KMS-11 (cell line): ENCODE measurements around the gene SLC2A8.

Experiments used
- H2AFZ ChIP-seq: fragments of 200-600 bp; sonication (generic); 2 replicates; pipeline ENCODE4 v1.6.1; 2016; ENCODE audit warnings: antibody characterized with exemption, mixed run types, low read depth
- H3K27ac ChIP-seq: fragments of 200-600 bp; sonication (generic); 2 replicates; pipeline ENCODE4 v1.6.1; 2016; ENCODE audit warnings: mild to moderate bottlenecking, mixed run types
- H3K27me3 ChIP-seq: fragments of 200-600 bp; sonication (generic); 2 replicates; pipeline ENCODE4 v1.6.1; 2017; ENCODE audit warnings: mild to moderate bottlenecking, low read depth, mixed run types, moderate library complexity; ENCODE audit not compliant: insufficient read depth
- H3K36me3 ChIP-seq: fragments of 200-600 bp; sonication (generic); 2 replicates; pipeline ENCODE4 v1.6.1; 2017; ENCODE audit warnings: mild to moderate bottlenecking, mixed run types; ENCODE audit not compliant: insufficient read depth
- H3K4me1 ChIP-seq: fragments of 200-600 bp; sonication (generic); 2 replicates; pipeline ENCODE4 v1.6.1; 2016; ENCODE audit warnings: mild to moderate bottlenecking, low read depth, mixed run types; ENCODE audit not compliant: poor library complexity, severe bottlenecking
- H3K4me2 ChIP-seq: fragments of 200-600 bp; sonication (generic); 2 replicates; pipeline ENCODE4 v1.7.0; 2016; ENCODE audit warnings: mild to moderate bottlenecking, mixed run types
- H3K4me3 ChIP-seq: fragments of 200-600 bp; sonication (generic); IDR thresholded peaks from 2 replicates; pipeline ENCODE4 v1.6.1; 2017; ENCODE audit warnings: low read depth, low read length, mixed read lengths; ENCODE audit not compliant: insufficient read depth
- H3K79me2 ChIP-seq: fragments of 200-600 bp; sonication (generic); 2 replicates; pipeline ENCODE4 v1.6.1; 2016; ENCODE audit warnings: low read depth, mixed run types; ENCODE audit not compliant: insufficient read depth
- H3K9ac ChIP-seq: fragments of 200-600 bp; sonication (generic); 2 replicates; pipeline ENCODE4 v1.6.1; 2016; ENCODE audit warnings: mild to moderate bottlenecking, mixed run types
- H4K20me1 ChIP-seq: fragments of 200-600 bp; sonication (generic); 2 replicates; pipeline ENCODE4 v1.6.1; 2016; ENCODE audit warnings: mild to moderate bottlenecking, mixed run types; ENCODE audit not compliant: insufficient read depth
- TF ChIP-seq, protein P1 (sequence below): fragments of 200-600 bp; sonication (generic); conservative IDR thresholded peaks from 2 replicates; pipeline ENCODE4 v1.6.1; 2017; ENCODE audit warnings: low read depth, mild to moderate bottlenecking, antibody characterized with exemption, low read length, moderate library complexity, mixed read lengths

SLC2A8 gene

DNA sequence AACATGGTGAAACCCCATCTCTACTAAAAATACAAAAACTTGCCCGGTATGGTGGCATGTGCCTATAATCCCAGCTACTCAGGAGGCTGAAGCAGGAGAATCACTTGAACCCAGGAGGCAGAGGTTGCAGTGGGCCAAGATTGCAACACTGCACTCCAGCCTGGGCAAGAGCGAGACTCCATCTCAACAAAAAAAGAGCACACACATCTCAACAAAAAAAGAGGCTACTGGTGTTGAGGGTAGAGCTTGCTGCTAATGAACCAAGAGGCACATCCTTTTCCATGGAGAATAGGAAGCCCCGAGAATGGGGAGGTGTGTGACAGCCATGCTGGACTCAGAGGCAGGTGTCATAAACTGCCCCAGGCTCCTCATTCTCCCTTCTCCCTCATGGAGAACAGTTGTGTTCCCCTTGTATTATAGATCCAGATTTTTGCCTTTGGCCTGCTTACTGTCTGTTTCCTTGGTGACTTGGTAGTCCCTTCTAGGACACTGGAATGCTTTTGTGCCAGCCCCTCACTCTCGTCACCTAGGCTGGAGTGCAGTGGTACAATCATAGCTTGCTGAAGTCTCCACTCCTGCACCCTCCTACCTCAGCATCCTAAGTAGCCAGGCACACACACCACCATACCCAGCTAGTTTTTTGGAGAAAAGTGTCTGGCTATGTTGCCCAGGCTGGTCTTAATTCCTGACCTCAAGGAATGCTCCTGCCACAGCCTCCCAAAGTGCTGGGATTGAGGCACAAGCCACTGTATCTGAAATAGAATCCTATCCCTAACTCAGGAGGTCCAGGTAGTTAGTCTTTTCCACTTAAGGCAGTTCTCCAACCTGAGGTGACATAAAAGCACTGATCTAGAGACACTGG, 49.1 kb downstream of the SLC2A8 start:
- no peak overlapping the region for H3K4me2 ChIP-seq
- H3K4me3 ChIP-seq: no peak overlapping the region
- peaks cover 41% of the 10 kb centered on the region; the same call in 1 of the 2 replicates for H3K36me3 ChIP-seq
- H3K27ac ChIP-seq: peak overlapping the region; percentile 29; the same call in 1 of the 2 replicates
- peaks cover 9% of the 10 kb centered on the region; the same call in 1 of the 2 replicates for H4K20me1 ChIP-seq
- H3K79me2 ChIP-seq: peaks cover 34% of the 10 kb centered on the region
- peaks cover 13% of the 10 kb centered on the region for H3K4me1 ChIP-seq
- no peak overlapping the region for H3K9ac ChIP-seq
- no peaks in the 10 kb centered on the region for H3K27me3 ChIP-seq
- TF ChIP-seq, protein P1, sequence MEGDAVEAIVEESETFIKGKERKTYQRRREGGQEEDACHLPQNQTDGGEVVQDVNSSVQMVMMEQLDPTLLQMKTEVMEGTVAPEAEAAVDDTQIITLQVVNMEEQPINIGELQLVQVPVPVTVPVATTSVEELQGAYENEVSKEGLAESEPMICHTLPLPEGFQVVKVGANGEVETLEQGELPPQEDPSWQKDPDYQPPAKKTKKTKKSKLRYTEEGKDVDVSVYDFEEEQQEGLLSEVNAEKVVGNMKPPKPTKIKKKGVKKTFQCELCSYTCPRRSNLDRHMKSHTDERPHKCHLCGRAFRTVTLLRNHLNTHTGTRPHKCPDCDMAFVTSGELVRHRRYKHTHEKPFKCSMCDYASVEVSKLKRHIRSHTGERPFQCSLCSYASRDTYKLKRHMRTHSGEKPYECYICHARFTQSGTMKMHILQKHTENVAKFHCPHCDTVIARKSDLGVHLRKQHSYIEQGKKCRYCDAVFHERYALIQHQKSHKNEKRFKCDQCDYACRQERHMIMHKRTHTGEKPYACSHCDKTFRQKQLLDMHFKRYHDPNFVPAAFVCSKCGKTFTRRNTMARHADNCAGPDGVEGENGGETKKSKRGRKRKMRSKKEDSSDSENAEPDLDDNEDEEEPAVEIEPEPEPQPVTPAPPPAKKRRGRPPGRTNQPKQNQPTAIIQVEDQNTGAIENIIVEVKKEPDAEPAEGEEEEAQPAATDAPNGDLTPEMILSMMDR: no peak
- H2AFZ ChIP-seq: no peak overlapping the region

DNA sequence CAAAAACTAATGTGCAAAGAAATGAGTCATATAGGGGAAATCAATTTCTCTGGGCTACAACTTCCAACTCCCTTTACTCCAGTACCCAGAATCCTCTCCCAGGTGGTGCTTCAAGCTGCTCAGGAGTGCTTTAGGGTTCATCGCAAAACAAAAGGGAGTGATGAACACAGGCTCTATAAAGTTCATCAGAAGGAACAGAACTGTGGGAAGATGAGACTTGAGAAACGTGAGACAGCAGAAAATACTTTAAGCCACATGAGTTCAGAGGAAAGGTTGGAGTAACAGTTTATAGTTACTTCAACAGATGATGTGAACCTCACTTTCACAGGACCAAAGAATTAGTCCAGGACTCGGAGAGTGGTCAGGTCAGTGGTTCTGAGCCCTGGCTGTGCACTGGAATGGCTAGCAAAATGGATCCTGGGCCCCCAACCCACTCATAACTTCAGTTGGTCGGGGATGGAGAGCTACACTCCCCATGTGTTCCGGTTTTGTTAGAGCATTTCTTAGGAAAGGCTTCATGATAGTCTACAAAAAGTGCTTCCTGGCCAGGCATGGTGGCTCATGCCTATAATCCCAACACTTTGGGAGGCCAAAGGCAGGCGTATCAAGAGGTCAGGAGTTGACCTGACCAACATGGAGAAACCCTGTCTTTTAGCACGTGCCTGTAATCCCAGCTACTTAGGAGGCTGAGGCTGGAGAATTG, 49.9 kb downstream of the SLC2A8 start:
- Histone ChIP-seq H3K4me3 (no peak overlapping the region), H3K27ac (peak overlapping the region; percentile 29; the same call in 1 of the 2 replicates), H2AFZ (no peak overlapping the region), H3K79me2 (peaks cover 36% of the 10 kb centered on the region), H3K36me3 (peaks cover 38% of the 10 kb centered on the region; the same call in 1 of the 2 replicates), H3K4me1 (peaks cover 13% of the 10 kb centered on the region), H3K4me2 (no peak overlapping the region), H4K20me1 (peaks cover 9% of the 10 kb centered on the region; the same call in 1 of the 2 replicates), H3K9ac (no peak overlapping the region), H3K27me3 (no peaks in the 10 kb centered on the region)
- TF ChIP-seq, protein P1: no peak

GRCh38 chr9:127447416-127448111, 50.6 kb downstream of the SLC2A8 start:
- no peak overlapping the region for H2AFZ ChIP-seq
- H4K20me1 ChIP-seq: peaks cover 9% of the 10 kb centered on the region; the same call in 1 of the 2 replicates
- H3K4me1 ChIP-seq: peaks cover 16% of the 10 kb centered on the region
- peaks cover 34% of the 10 kb centered on the region; the same call in 1 of the 2 replicates for H3K36me3 ChIP-seq
- H3K4me3 ChIP-seq: no peak overlapping the region
- H3K79me2 ChIP-seq: peaks cover 36% of the 10 kb centered on the region
- H3K27ac ChIP-seq: peak overlapping the region; percentile 29; the same call in 1 of the 2 replicates
- no peak overlapping the region for H3K9ac ChIP-seq
- no peaks in the 10 kb centered on the region for H3K27me3 ChIP-seq
- TF ChIP-seq, protein P1: 0 out of 2 replicates have a peak, but pooled peaks have one; percentile 14
- no peak overlapping the region for H3K4me2 ChIP-seq
